Sciatic nerve (tissue), 2 donors: ENCODE measurements around the gene IMP3. TPM values are rescaled to one million over a fixed set of nuclear protein-coding genes. Genes with fewer than 3 reads are reported as not detected.
"Not testable (repeated sequence)": the region's sequence is repeated elsewhere in the genome, so short reads cannot be mapped to it uniquely, and the experiment has no call there.

Experiments used
- ATAC-seq: fragments of 200-7000 bp; cut with Tn5 transposase; one replicate; pipeline ENCODE4 v1.9.1; 2020; ENCODE audit warnings: mild to moderate bottlenecking, moderate library complexity
- DNase-seq: peaks from one replicate; pipeline ENCODE4 v3.0.0-alpha.2; 2020; ENCODE audit warnings: low spot score
- intact Hi-C: fragments of 100-400 bp; cut with DNase I; formaldehyde crosslinking; loops from one replicate; pipeline ENCODE4 v1.14.2; 2022
- total RNA-seq: library from RNA; stranded (reverse); fragmentation: NEBNext Ultra II Directional; extraction: Animal tissue kit (Norgen Biotek cat#: 25700); gene quantifications from one replicate; pipeline ENCODE4 v1.2.1, GENCODE V29; 2021
- donor health status: DM: no; HTN: no; CAD: no.
- donor health status: DM: no; HTN: no; CAD: no.

Gene IMP3
- total RNA-seq, 1 donor from 2014 or later, result 47.2 TPM

DNA sequence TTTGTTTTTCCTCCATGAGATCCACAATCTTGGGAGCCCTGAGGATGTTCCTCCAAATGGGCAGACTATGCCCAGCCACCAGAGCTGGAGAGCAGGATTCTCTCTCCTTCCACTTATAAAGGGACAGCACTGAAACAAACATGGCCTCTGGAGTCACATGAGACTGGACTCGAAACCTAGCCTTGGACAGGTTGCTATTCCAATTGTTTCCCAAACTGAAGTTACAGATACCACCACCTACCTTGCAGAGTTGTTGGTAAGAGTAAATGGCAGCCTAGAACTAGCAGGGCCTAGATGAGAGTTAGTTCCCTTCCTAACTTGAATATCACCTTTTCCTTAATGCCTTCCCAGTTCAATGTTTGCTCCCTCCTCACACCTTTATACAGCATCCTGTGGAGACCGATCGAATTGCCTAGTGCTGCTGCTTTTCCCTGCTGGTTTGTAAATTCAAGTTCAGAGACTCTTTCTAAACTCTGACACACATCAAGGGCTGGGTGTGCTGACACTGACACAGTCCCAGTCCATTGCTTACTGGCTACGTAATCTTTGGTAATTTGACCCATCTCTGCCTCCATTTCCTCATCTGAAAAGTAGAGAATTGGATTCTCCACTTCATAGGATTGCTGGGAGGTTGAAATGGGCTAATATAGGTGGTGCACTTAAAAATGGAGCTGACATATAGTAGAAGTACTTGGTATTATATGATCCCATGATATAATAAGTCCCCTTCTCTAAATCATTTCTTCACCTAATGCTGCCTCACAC lies 2.6 kb downstream of the IMP3 start:
- no peak for DNase-seq
- ATAC-seq, result no peak
- intact Hi-C loops, result no loop called here

GRCh38 chr15:75636026-75636425 lies 4.0 kb downstream of the IMP3 start:
- intact Hi-C loops, result no loop called here
- ATAC-seq (no peak), DNase-seq (no peak)

DNA sequence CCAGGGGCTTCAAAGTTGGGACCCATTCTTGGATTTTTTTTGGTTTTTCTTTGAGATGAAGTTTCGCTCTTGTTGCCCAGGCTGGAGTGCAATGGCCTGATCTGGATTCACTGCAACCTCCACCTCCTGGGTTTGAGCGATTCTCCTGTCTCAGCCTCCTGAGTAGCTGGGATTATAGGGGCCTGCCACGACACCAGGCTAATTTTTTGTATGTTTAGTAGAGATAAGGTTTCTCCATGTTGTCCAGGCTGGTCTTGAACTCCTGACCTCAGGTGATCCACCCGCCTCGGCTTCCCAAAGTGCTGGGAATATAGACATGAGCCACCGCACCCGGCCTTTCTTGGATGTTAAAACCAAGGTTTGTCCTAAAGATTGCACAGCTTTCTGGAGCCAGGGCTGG lies 6.1 kb downstream of the IMP3 start:
- ATAC-seq, intact Hi-C loops, DNase-seq: not testable (repeated sequence)

DNA sequence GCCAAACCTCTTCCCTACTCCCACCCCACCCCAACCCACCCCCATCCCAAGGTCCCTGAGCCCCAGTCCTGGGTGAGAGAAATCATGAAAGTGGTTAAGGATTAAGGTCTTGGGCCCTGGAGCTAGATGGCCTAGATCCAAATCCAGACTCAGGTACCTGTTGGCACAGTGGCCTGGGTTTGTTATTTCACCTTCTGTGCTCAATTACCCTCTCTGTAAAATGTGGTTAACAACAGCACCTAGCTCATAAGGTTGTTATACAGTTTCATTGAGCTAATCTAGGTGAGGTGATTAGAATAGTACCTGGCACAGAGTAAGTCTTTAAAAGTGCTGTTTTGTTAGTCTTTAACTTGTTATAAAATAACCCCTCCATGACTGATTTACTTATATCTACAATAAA lies 8.1 kb downstream of the IMP3 start:
- intact Hi-C loops, result no loop called here
- ATAC-seq, result no peak
- DNase-seq, result no peak

GRCh38 chr15:75625542-75626347 lies 14.3 kb downstream of the IMP3 start, which contains the start of gene SNUPN:
Gene SNUPN, minus strand, starts transcription at chr15:75625725. Its CDS starts 4,674 bp downstream, at chr15:75621051.
- peak; percentile 92 for ATAC-seq
- DNase-seq, result peak; percentile 95
- intact Hi-C loops, result no loop called here

GRCh38 chr15:75622505-75622904 lies 17.5 kb downstream of the IMP3 start:
- ATAC-seq (no peak), DNase-seq (no peak)
- intact Hi-C loops, result no loop called here

DNA sequence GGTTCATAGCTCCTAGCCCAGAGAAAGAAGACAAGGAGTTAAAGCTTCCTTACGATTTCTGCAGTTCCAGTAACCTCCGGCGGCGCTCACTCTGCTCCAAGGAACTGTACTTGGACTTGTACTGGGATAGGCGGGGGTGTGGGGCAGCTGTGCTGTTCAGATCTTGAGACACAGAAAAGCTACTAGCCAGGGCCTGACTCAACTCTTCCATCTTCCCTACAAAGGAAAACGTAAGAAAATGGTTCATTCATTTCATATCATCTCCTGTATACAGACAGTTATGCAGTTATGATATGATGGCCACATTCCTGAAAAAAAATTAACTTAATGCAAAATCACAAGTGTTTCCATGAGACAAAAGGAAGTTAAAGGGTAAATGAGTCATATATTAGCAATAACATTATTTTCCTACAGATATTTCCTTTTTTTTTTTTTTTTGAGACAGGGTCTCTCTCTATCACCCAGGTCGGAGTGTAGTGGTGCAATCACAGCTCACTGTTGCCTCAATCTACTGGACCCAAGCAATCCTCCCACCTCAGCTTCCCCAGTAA lies 19.1 kb downstream of the IMP3 start:
- peak; percentile 89 for ATAC-seq
- DNase-seq, result peak; percentile 88
- intact Hi-C loops, result no loop called here

DNA sequence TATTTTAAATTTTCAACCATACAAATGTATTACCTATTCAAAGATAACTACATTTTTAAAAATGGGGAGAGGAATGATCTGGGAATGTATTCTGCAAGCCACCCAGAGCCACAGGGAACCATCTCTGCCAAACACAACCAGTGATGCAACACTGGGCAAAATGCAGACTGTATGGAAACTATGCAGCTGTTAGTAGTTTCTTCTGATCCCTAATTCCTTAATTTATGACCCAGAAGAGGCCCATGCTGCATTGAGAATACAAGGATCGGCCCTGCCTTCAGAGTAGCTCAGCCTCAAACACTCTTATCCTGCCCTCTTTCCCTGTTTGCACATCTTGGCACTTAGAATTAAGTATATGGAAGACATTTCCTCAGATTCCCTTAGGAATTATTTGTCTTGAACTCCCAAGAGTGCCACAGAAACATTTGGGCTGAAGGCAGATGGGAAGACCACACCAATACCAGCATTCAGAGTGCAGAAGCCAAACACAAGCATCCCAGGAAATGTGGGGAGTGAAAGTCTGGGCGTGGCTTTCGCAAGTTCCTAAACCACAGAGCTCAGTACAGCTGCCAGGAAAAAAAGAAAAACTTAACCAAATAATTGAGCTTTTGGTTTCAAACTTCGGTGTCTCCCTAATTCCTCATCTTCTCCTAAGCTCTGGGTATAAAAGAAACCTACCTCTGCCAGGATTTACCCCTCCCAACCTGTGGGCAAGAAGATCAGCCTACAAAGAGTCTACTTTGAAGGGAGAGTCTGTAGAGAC lies 19.8 kb downstream of the IMP3 start:
- DNase-seq, result peak; percentile 73
- intact Hi-C loops, result no loop called here

DNA sequence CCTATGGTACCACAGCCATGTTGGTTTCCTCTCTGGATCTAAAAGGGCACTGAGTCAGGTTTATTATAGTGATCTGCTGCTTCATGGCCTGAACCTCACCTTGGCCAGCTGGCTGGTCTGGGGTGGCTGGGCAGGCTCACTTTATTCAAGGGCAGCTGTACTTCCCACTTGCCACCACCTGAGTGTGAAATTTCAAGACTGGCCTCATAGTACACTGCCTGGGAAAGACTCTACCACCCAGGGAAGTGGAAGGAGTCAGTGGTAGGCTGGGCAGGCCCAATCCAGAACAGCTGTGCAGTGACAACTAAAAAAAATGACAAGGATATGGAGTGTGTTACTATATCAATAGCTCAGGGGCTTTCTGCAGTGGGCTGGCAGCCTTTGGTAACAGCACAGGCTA lies 23.3 kb downstream of the IMP3 start:
- no peak for ATAC-seq
- DNase-seq, result no peak
- intact Hi-C loops, result no loop called here

More for the DNA sequence above, 19.8 kb downstream of the IMP3 start:
- peak; percentile 85 for ATAC-seq

DNA sequence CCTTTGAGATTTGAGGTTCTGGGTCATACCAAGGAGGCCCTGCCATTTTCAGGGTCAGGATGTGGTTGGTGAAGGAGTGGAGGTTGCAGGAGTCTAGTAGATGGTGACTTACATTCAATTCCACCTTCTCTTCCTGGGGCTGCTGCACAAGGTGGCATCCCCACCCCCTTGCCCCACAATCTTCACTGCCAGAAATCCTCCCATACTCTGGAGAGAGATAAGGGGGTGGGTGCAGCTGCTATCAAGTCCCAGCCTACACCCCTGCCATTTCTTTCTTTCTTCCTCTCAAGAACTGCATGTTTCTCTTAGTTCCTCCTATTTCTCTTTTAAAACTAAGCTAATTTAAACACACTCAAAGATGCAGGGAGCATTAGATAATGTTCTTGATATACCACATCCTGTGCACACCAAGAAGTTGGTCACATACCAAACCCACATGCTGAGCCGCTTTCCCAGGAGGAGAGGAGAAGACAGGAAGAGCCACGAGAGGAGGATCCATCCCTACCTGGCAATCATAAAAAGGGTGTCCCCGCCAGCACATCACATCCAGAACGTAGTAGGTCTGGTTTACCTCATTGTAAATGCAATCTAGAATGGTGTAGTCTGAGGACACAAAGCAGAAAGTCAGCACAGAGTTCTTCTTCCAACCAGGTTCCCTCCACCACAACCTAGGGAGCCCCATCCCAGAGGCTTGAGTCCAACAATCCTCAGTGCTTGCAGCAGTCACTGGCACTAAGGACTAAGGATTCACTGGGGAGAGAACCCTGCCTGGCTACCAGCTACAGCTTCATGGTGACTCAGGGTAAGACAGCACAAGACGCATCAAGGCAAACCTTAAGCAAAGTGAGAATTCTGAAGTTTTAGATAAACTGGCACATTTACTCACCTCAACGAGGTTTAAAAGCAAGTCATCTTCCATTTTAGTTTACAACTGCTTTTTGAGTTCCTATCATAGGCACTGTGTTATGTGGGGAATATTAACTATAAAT lies 33.0 kb downstream of the IMP3 start:
- DNase-seq (no peak), ATAC-seq (no peak)
- intact Hi-C loops, result no loop called here

DNA sequence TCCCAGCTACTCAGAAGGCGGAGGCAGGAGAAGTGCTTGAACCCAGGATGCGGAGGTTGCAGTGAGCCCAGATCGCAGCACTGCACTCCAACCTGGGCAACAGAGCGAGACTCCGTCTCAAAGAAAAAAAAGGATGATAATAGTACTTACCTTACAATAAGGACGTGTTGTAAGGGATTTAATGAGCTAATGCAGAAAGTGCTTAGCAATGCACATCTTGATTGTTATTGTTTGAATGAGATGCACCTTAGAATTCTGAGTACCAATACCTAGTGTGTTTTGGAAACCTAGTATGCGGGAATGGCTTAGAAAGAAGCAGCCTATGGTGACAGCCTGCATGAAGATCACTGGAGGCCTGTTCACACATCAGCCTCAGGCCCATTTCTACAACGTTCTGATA lies 34.0 kb downstream of the IMP3 start:
- DNase-seq (no peak), ATAC-seq (no peak)
- intact Hi-C loops, result no loop called here

DNA sequence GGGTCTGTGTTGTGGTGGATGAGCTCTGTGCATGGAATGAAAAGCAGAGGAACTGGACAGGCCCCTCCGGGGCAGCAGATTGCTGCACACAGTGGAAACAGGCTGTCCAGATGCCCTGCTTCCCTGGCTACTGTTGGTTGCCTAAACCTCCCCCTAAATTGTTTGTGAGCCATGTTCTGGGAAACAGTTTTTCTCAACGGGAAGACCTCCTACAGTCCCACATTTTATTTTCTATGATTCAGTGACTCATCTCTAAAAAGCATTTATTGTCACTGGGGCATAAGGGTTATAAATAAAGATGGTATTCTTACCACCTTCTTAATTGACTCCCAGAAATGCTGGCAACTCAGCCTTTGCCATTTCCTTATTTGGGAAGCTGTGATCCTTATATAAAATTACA lies 40.6 kb downstream of the IMP3 start:
- intact Hi-C loops, result no loop called here
- ATAC-seq, result peak; percentile 57
- DNase-seq, result no peak

DNA sequence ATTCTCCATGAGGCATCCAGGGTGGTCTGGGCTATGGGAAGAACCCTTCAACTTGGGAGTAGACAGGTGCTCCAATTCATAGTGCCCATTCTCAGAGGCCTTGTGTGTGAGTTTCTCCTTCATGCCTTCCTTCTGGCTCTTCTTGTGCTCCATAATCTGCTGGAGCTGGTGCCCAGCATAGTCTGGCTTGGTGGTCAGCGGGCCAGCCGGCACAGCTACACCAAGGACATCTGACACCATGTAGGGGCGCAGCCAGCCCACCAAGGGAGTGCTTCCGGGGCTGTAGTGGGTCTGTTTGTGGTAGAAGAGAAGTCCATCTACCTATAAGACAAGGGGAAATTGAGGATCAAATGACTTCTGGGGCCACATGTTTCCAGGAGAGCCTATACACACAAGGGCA lies 41.7 kb downstream of the IMP3 start:
- no peak for DNase-seq
- intact Hi-C loops, result no loop called here
- no peak for ATAC-seq

- no peak for DNase-seq
- no peak for ATAC-seq
- intact Hi-C loops, result no loop called here
These were observed 42.2 kb downstream of the IMP3 start for GRCh38 chr15:75597667-75598341.

DNA sequence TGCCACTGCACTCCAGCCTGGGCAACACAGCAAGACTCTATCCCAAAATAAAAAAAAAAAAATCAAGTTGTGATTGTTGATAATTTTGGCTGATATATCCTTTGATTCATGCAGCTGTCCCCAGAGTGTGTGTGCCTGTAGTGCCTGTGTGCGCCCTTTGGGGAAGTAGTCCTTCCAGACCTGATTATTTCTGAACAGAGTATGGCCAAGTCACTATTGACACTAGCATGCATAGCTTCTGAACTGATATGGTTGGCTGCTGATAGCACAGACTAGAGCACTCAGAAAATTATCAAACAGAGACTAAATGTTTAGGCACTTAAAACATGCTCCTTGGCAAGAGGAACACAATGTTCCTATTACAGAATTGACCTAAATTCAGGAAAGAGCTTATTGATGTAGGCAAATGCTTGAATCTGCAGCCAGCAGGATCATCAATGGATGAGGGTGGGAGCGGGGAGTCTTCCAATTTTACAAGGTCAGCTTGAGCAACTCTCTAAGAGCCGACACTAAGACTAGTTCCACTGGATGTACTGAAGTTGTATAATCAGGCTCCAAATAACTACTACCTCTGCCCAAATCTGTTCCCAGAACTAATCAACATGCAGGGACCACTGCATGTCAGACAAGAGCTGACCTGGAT lies 43.2 kb downstream of the IMP3 start:
- DNase-seq (no peak), ATAC-seq (no peak)
- intact Hi-C loops, result no loop called here

GRCh38 chr15:75594276-75594675 lies 45.7 kb downstream of the IMP3 start:
- ATAC-seq, result no peak
- DNase-seq, result no peak
- intact Hi-C loops, result no loop called here

DNA sequence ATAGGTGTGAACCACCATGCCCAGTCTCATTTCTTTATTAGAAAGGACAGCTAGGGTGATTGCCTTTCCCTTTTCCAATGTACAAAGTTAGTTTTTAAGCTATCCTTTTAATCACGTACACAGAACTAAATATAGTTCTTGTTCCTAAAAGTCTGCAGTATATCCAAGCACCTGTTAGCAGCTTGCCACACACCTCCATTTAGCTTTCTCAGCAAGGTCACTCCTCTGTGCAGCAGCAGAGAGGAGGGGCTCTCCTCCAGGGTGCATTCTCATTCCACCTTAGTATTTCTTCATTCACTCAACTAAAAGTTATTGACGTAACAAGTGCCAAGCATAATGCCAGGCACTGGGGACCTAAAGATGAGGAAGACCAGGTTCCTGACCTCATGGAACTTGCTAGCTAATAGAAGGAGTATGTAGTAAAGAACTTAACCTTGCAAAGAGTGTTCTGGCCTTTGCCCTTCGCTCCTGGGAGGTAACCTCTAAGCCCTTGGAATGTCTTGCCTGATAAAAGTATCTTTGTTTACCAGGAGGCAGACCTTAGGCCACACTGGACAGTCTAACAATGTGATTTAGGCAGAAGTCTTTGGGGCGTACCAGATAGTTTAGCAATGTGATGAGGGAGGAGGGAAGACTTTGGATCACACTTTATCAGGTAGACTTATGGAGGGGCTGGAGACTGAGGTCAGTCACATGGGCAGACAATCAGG lies 48.2 kb downstream of the IMP3 start:
- ATAC-seq (peak; percentile 34), DNase-seq (no peak)
- intact Hi-C loops, result no loop called here
